Dedifferentiated amniotic fluid mesenchymal stem cell (primary cell): ENCODE measurements around the gene CENPX.
"Not testable (repeated sequence)": the region's sequence is repeated elsewhere in the genome, so short reads cannot be mapped to it uniquely, and the experiment has no call there.

Experiments used
- DNase-seq: peaks from one replicate; pipeline ENCODE4 v3.0.0-alpha.2; 2016; ENCODE audit errors: extremely low spot score

Gene CENPX

GRCh38 chr17:81998691-81999438 is 23.8 kb downstream of the CENPX start:
- DNase-seq = no peak

GRCh38 chr17:81998212-81998611 is 24.5 kb downstream of the CENPX start:
- no peak for DNase-seq

- no peak for DNase-seq
Observed at GRCh38 chr17:81996757-81997441, 25.8 kb downstream of the CENPX start.

- DNase-seq = no peak
Observed at GRCh38 chr17:81996232-81996756, 26.4 kb downstream of the CENPX start.

GRCh38 chr17:81995463-81996231 is 27.0 kb downstream of the CENPX start:
- no peak for DNase-seq

- DNase-seq = no peak
Observed at GRCh38 chr17:81994593-81995462, 27.9 kb downstream of the CENPX start.

- DNase-seq = no peak
Observed at GRCh38 chr17:81993729-81994592, 28.7 kb downstream of the CENPX start.

GRCh38 chr17:81992306-81993102 is 30.2 kb downstream of the CENPX start:
- DNase-seq = no peak

- peak; percentile 63 for DNase-seq
Observed at GRCh38 chr17:81991684-81992305, 30.9 kb downstream of the CENPX start.

- DNase-seq = no peak
Observed at GRCh38 chr17:81990836-81991683, 31.6 kb downstream of the CENPX start.

GRCh38 chr17:81987161-81987770 is 35.4 kb downstream of the CENPX start:
- no peak for DNase-seq

- no peak for DNase-seq
Observed at GRCh38 chr17:81986606-81987005, 36.1 kb downstream of the CENPX start.

- DNase-seq = no peak
Observed at GRCh38 chr17:81984773-81985410, 37.8 kb downstream of the CENPX start.

- DNase-seq = no peak
Observed at GRCh38 chr17:81983639-81984373, 38.9 kb downstream of the CENPX start.

GRCh38 chr17:81983011-81983638 is 39.6 kb downstream of the CENPX start:
- no peak for DNase-seq

- not testable (repeated sequence) for DNase-seq
Observed at GRCh38 chr17:81981511-81981910, 41.2 kb downstream of the CENPX start.
